PC-3 (cell line): ENCODE data around the gene MCF2L2. TPM values are rescaled to one million over a fixed set of nuclear protein-coding genes. Genes with fewer than 3 reads are reported as not detected.

Experiments
- ATAC-seq: fragments of 200-7000 bp; cut with Tn5 transposase; 2 replicates; pipeline ENCODE4 v1.9.1; 2020; ENCODE audit warnings: mild to moderate bottlenecking, moderate library complexity
- BruUV-seq: library from RNA; stranded (reverse); fragments of 400-500 nt; replicated peaks from 2 replicates; lab custom pipeline; 2021; lab: Mats Ljungman, UMichigan
- CTCF ChIA-PET: fragments of 300-600 bp; sonication (Branson Sonifier 250); formaldehyde crosslinking; loops from one replicate; lab custom pipeline; 2022; ENCODE audit warnings: antibody characterized with exemption; lab: Charles Lee
- POLR2A ChIA-PET: fragments of 300-600 bp; sonication (Branson Sonifier 250); formaldehyde crosslinking; loops from one replicate; lab custom pipeline; 2022; ENCODE audit warnings: antibody characterized with exemption; ENCODE audit not compliant: unreplicated experiment; lab: Charles Lee
- DNase-seq: peaks from one replicate; pipeline ENCODE4 v3.0.0-alpha.2; 2015
- H2AFZ ChIP-seq: fragments of 300-600 bp; sonication (generic); 2 replicates; pipeline ENCODE4 v1.6.0; 2016; ENCODE audit warnings: antibody characterized with exemption, low read length
- H3F3A ChIP-seq: fragments of 300-600 bp; sonication (generic); one replicate; pipeline ENCODE4 v1.6.0; 2017; ENCODE audit warnings: antibody characterized with exemption, low read length, control low read depth, mild to moderate bottlenecking; ENCODE audit not compliant: unreplicated experiment
- H3K27ac ChIP-seq: fragments of 300-600 bp; sonication (generic); 2 replicates; pipeline ENCODE4 v1.5.1; 2016; ENCODE audit warnings: mild to moderate bottlenecking, low read length
- H3K27me3 ChIP-seq: fragments of 300-600 bp; sonication (generic); 2 replicates; pipeline ENCODE4 v1.6.1; 2016; ENCODE audit warnings: low read length, mixed read lengths
- H3K36me3 ChIP-seq: fragments of 300-600 bp; sonication (generic); 2 replicates; pipeline ENCODE4 v1.6.1; 2016; ENCODE audit warnings: low read depth, mixed run types, low read length, mixed read lengths
- H3K4me1 ChIP-seq: fragments of 300-600 bp; sonication (generic); 2 replicates; pipeline ENCODE4 v1.5.1; 2016; ENCODE audit warnings: low read length; ENCODE audit not compliant: insufficient read depth
- H3K4me2 ChIP-seq: fragments of 300-600 bp; sonication (generic); 2 replicates; pipeline ENCODE4 v1.6.0; 2016; ENCODE audit warnings: low read length
- H3K4me3 ChIP-seq: fragments of 300-600 bp; sonication (generic); 2 replicates; pipeline ENCODE4 v1.5.1; 2016; ENCODE audit warnings: mild to moderate bottlenecking, low read length, mixed read lengths
- H3K79me2 ChIP-seq: fragments of 300-600 bp; sonication (generic); 2 replicates; pipeline ENCODE4 v1.6.1; 2017; ENCODE audit warnings: low read length, mixed read lengths
- H3K9ac ChIP-seq: fragments of 300-600 bp; sonication (generic); 2 replicates; pipeline ENCODE4 v1.6.0; 2016; ENCODE audit warnings: mild to moderate bottlenecking, low read length
- H3K9me2 ChIP-seq: fragments of 300-600 bp; sonication (generic); replicated peaks from 2 replicates; pipeline ENCODE4 v1.6.1; 2016; ENCODE audit warnings: mixed run types, low read length, mixed read lengths
- H3K9me3 ChIP-seq: fragments of 300-600 bp; sonication (generic); 2 replicates; pipeline ENCODE4 v1.6.1; 2016; ENCODE audit warnings: low read length, mixed read lengths
- H4K20me1 ChIP-seq: fragments of 300-600 bp; sonication (generic); 2 replicates; pipeline ENCODE4 v1.6.1; 2016; ENCODE audit warnings: low read length, mixed read lengths
- EZH2 ChIP-seq: fragments of 300-600 bp; sonication (generic); IDR thresholded peaks from one replicate; pipeline ENCODE4 v1.6.1; 2017; ENCODE audit warnings: antibody characterized with exemption, mild to moderate bottlenecking, low read length; ENCODE audit not compliant: unreplicated experiment
- EZH2phosphoT487 ChIP-seq: fragments of 300-600 bp; sonication (generic); IDR thresholded peaks from 2 replicates; pipeline ENCODE4 v1.6.1; 2018; ENCODE audit warnings: mild to moderate bottlenecking, antibody characterized with exemption, low read length, borderline replicate concordance
- intact Hi-C: fragments of 100-400 bp; cut with micrococcal nuclease; formaldehyde crosslinking; loops from 2 replicates; pipeline ENCODE4 v1.9.0; 2023
- total RNA-seq: library from RNA; depleted of rRNA; stranded (reverse); fragments of >200 nt; gene quantifications from 2 replicates; pipeline ENCODE4 v1.2.3, GENCODE V29; 2014
- TF ChIP-seq, protein P1 (sequence below): fragments of 300-600 bp; sonication (generic); conservative IDR thresholded peaks from 2 replicates; pipeline ENCODE4 v1.5.1; 2017; ENCODE audit warnings: antibody characterized with exemption, low read depth, mild to moderate bottlenecking, low read length

The MCF2L2 gene
- total RNA-seq, 1 experiment from 2014 or later: 3.6 TPM

DNA sequence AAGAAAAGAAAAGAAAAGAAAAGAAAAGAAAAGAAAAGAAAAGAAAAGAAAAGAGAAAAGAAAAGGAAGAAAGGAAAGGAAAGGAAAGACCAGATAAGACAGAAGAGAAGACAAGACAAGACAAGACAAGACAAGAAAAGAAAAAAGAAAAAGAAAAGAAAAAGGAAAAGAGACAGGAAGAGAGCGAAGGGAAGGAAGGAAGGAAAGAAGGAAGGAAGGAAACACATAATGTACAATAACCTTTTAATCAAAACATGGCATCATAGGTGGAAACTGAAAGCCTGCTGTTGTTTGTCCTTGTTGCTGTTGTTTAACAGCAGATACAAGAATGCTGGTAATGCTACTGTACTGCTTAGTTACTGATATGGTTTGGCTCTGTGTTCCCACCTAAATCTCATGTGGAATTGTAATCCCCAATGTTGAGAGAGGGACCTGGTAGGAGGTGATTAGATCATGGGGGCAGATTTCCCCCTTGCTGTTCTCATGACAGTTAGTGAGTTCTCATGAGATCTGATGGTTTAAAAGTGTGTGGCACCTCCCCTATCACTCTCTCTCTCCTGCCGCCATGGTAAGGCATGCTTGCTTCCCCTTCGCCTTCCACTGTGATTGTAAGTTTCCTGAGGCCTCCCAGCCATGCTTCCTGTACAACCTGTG is 67.3 kb downstream of the MCF2L2 start:
- intact Hi-C loops: no loop called here
- H4K20me1 ChIP-seq: no peaks in the 10 kb centered on the region
- no peak overlapping the region for H2AFZ ChIP-seq
- ATAC-seq (no peak), DNase-seq (no peak)
- no peak overlapping the region for H3K4me3 ChIP-seq
- no peaks in the 10 kb centered on the region for H3F3A ChIP-seq
- ChIA-PET CTCF (no interaction called here), POLR2A (no interaction called here)
- H3K4me2 ChIP-seq: no peak overlapping the region
- no peak overlapping the region for H3K27ac ChIP-seq
- H3K9me3 ChIP-seq: no peaks in the 10 kb centered on the region
- no peak overlapping the region for H3K9ac ChIP-seq
- H3K36me3 ChIP-seq: no peaks in the 10 kb centered on the region
- H3K79me2 ChIP-seq: no peaks in the 10 kb centered on the region
- no peaks in the 10 kb centered on the region for H3K9me2 ChIP-seq
- no TSS peak for BruUV-seq
- TF ChIP-seq, protein P1, sequence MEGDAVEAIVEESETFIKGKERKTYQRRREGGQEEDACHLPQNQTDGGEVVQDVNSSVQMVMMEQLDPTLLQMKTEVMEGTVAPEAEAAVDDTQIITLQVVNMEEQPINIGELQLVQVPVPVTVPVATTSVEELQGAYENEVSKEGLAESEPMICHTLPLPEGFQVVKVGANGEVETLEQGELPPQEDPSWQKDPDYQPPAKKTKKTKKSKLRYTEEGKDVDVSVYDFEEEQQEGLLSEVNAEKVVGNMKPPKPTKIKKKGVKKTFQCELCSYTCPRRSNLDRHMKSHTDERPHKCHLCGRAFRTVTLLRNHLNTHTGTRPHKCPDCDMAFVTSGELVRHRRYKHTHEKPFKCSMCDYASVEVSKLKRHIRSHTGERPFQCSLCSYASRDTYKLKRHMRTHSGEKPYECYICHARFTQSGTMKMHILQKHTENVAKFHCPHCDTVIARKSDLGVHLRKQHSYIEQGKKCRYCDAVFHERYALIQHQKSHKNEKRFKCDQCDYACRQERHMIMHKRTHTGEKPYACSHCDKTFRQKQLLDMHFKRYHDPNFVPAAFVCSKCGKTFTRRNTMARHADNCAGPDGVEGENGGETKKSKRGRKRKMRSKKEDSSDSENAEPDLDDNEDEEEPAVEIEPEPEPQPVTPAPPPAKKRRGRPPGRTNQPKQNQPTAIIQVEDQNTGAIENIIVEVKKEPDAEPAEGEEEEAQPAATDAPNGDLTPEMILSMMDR: no peak
- TF ChIP-seq EZH2 (no peak), EZH2phosphoT487 (no peak)
- H3K4me1 ChIP-seq: no peaks in the 10 kb centered on the region
- no peaks in the 10 kb centered on the region for H3K27me3 ChIP-seq

DNA sequence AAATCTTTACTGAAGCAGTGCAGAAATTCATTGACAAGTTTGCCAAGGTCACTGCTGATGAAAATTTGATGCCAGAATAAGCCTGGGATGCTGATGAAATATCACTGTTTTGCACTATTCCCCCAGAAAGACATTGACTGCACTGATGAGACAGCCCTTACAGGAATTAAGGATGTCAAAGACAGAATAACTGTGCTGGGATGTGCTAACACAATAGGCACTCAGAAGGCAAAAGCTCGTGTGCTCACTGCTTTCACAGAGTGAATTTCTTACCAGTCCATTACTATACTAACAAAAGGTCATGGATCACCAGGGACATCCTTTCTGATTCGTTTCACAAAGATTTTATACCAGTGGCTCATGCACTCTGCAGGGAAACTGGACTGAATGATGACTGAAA is 69.4 kb downstream of the MCF2L2 start:
- Histone ChIP-seq H3K4me1 (no peaks in the 10 kb centered on the region), H2AFZ (no peak overlapping the region), H3K9me2 (no peaks in the 10 kb centered on the region), H3K4me2 (no peak overlapping the region), H3F3A (no peaks in the 10 kb centered on the region), H3K9me3 (no peaks in the 10 kb centered on the region), H3K9ac (no peak overlapping the region), H4K20me1 (no peaks in the 10 kb centered on the region), H3K27ac (no peak overlapping the region), H3K27me3 (no peaks in the 10 kb centered on the region), H3K4me3 (no peak overlapping the region), H3K36me3 (no peaks in the 10 kb centered on the region), H3K79me2 (no peaks in the 10 kb centered on the region)
- ChIA-PET CTCF (no interaction called here), POLR2A (no interaction called here)
- no peak for DNase-seq
- BruUV-seq: no TSS peak
- ATAC-seq: no peak
- intact Hi-C loops: no loop called here
- TF ChIP-seq EZH2phosphoT487: no peak
- TF ChIP-seq EZH2: no peak
- TF ChIP-seq, protein P1: no peak

DNA sequence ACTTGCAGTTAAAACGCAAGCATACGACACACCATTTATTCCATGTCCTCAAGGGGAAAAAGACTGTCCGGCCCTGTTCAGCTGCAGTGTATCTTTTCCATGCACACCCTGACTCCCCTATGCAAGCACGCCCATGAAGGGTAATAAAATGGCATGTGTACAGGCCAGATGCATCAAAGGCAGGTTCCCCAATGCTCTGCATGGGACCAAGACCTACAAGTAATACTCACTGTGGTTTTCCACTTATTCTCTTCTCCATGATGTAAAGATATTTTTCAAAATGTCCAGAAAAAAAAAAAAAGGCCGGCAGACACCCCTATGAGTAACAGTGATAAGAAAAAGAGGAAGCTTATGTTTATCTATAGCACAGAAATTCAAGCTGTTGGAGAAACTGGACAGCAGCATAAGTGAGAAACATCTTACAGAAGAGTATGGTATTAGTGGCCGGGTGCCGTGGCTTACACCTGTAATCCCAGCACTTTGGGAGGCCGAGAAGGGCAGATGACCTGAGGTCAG is 70.8 kb downstream of the MCF2L2 start:
- H3K4me2 ChIP-seq: no peak overlapping the region
- intact Hi-C loops: no loop called here
- H4K20me1 ChIP-seq: no peaks in the 10 kb centered on the region
- CTCF ChIA-PET: no interaction called here
- POLR2A ChIA-PET: no interaction called here
- TF ChIP-seq EZH2: no peak
- TF ChIP-seq EZH2phosphoT487: no peak
- TF ChIP-seq, protein P1: no peak
- H3K27me3 ChIP-seq: no peaks in the 10 kb centered on the region
- no TSS peak for BruUV-seq
- H3K79me2 ChIP-seq: no peaks in the 10 kb centered on the region
- H3F3A ChIP-seq: no peaks in the 10 kb centered on the region
- ATAC-seq: no peak
- H3K36me3 ChIP-seq: no peaks in the 10 kb centered on the region
- no peak overlapping the region for H3K9ac ChIP-seq
- no peak overlapping the region for H3K4me3 ChIP-seq
- no peak overlapping the region for H2AFZ ChIP-seq
- DNase-seq: no peak
- no peak overlapping the region for H3K27ac ChIP-seq
- no peaks in the 10 kb centered on the region for H3K9me2 ChIP-seq
- no peaks in the 10 kb centered on the region for H3K4me1 ChIP-seq
- H3K9me3 ChIP-seq: no peaks in the 10 kb centered on the region
